HepG2 (cell line): ENCODE data around the gene LSM6. TPM values are rescaled to one million over a fixed set of nuclear protein-coding genes. Genes with fewer than 3 reads are reported as not detected.

ENCODE experiments used
- DMTF1 ChIP-seq: sonication (generic); formaldehyde crosslinking; IDR thresholded peaks from 2 replicates; pipeline ENCODE4 v1.4.0; 2020; ENCODE audit warnings: mild to moderate bottlenecking, missing genetic modification reagents
- KLF15 ChIP-seq: sonication (generic); formaldehyde crosslinking; IDR thresholded peaks from 2 replicates; pipeline ENCODE4 v1.8.1; 2023; ENCODE audit warnings: borderline replicate concordance, mild to moderate bottlenecking, inconsistent platforms, missing genetic modification reagents, mixed read lengths
- MLXIP ChIP-seq: sonication (generic); formaldehyde crosslinking; IDR thresholded peaks from 2 replicates; pipeline ENCODE4 v1.9.0; 2021; ENCODE audit warnings: missing genetic modification reagents, borderline replicate concordance
- MXI1 ChIP-seq: IDR thresholded peaks from 3 replicates; pipeline ENCODE4 v1.6.1; 2012; ENCODE audit warnings: low read depth, low read length, inconsistent platforms, borderline replicate concordance
- POGZ ChIP-seq: sonication (generic); formaldehyde crosslinking; IDR thresholded peaks from 2 replicates; pipeline ENCODE4 v1.4.0; 2020; ENCODE audit warnings: mild to moderate bottlenecking, missing genetic modification reagents
- PREB ChIP-seq: sonication (generic); formaldehyde crosslinking; IDR thresholded peaks from 2 replicates; pipeline ENCODE4 v1.4.0; 2020; ENCODE audit warnings: missing genetic modification reagents
- SP140L ChIP-seq: sonication (generic); formaldehyde crosslinking; IDR thresholded peaks from 2 replicates; pipeline ENCODE4 v1.4.0; 2020; ENCODE audit warnings: missing genetic modification reagents, borderline replicate concordance
- TARDBP ChIP-seq: sonication (generic); formaldehyde crosslinking; IDR thresholded peaks from 2 replicates; pipeline ENCODE4 v1.8.0; 2022; ENCODE audit warnings: mild to moderate bottlenecking, missing genetic modification reagents
- ZBTB7B ChIP-seq: sonication (generic); formaldehyde crosslinking; IDR thresholded peaks from 2 replicates; pipeline ENCODE4 v1.4.0; 2020; ENCODE audit warnings: missing genetic modification reagents
- ZKSCAN8 ChIP-seq: IDR thresholded peaks from 2 replicates; pipeline ENCODE4 v1.6.1; 2016; ENCODE audit warnings: borderline replicate concordance, missing genetic modification reagents, missing compliant biosample characterization
- ZNF138 ChIP-seq: sonication (generic); formaldehyde crosslinking; IDR thresholded peaks from 2 replicates; pipeline ENCODE4 v1.5.0; 2020; ENCODE audit warnings: mild to moderate bottlenecking, low read depth, missing genetic modification reagents
- ZNF232 ChIP-seq: sonication (generic); formaldehyde crosslinking; IDR thresholded peaks from 2 replicates; pipeline ENCODE4 v1.4.0; 2020; ENCODE audit warnings: missing genetic modification reagents, borderline replicate concordance
- ZNF362 ChIP-seq: sonication (generic); formaldehyde crosslinking; IDR thresholded peaks from 2 replicates; pipeline ENCODE4 v1.4.0; 2020; ENCODE audit warnings: missing genetic modification reagents, mild to moderate bottlenecking, borderline replicate concordance
- ZNF670 ChIP-seq: sonication (generic); formaldehyde crosslinking; IDR thresholded peaks from 2 replicates; pipeline ENCODE4 v1.8.0; 2022; ENCODE audit warnings: mild to moderate bottlenecking, missing genetic modification reagents, borderline replicate concordance
- ZNF709 ChIP-seq: sonication (generic); formaldehyde crosslinking; IDR thresholded peaks from 2 replicates; pipeline ENCODE4 v1.5.0; 2020; ENCODE audit warnings: mild to moderate bottlenecking, missing genetic modification reagents
- ZNF841 ChIP-seq: sonication (generic); formaldehyde crosslinking; IDR thresholded peaks from 2 replicates; pipeline ENCODE4 v1.8.1; 2023; ENCODE audit warnings: missing genetic modification reagents, borderline replicate concordance
- polyA plus RNA-seq, 8 experiments: library from polyadenylated mRNA; depleted of rRNA in 3 of 8; stranded (reverse) in 7 of 8; unstranded in 1 of 8; fragments of >200 nt; fragmentation: Illumina TruSeq in 4 of 8; extraction: Trizol in 4 of 8; gene quantifications; 2 replicates each; pipeline versions ENCODE4 v1.2.1 to v1.2.3, GENCODE V29; 2011 to 2016; ENCODE audit warnings: low read depth in 4 of 8, missing spikeins in 1 of 8, mixed read lengths in 1 of 8; ENCODE audit not compliant: insufficient read depth in 1 of 8
- total RNA-seq, 5 experiments: library from RNA; depleted of rRNA; stranded (reverse); fragments of >200 nt; fragmentation: Illumina TruSeq; extraction: Trizol; gene quantifications; 2 replicates each; pipeline ENCODE4 v1.2.3, GENCODE V29; 2016; ENCODE audit warnings: low read depth in 1 of 5

The LSM6 gene
- total and polyA plus RNA-seq, 2 of the 13 experiments (the other 11 are each of a cell fraction or from before 2014, with no cell fraction given): 14.6 to 83.3 TPM

- TF ChIP-seq DMTF1 (no peak), MXI1 (peak; percentile 59; the same call in 1 of the 3 replicates), SP140L (no peak; the same call in 1 of the 2 replicates), PREB (CRISPR knock-in tag) (no peak), ZBTB7B (CRISPR knock-in tag) (0 out of 2 replicates have a peak, but pooled peaks have one; percentile 32), ZNF670 (CRISPR knock-in tag) (no peak), POGZ (CRISPR knock-in tag) (peak; percentile 83), ZNF841 (CRISPR knock-in tag) (no peak), ZNF138 (CRISPR knock-in tag) (no peak), ZNF362 (peak; percentile 15; the same call in 1 of the 2 replicates), ZNF709 (no peak), ZKSCAN8 (CRISPR knock-in tag) (no peak), KLF15 (CRISPR knock-in tag) (no peak), MLXIP (CRISPR knock-in tag) (no peak), ZNF232 (CRISPR knock-in tag) (no peak), TARDBP (CRISPR knock-in tag) (peak; percentile 51; the same call in 1 of the 2 replicates)
These were observed at the start of gene LSM6 (continued) for GRCh38 chr4:146175541-146176453.
